Fibroblast of peridontal ligament (primary cell): ENCODE data around the gene A2M.

ENCODE experiments used
- DNase-seq: peaks from one replicate; pipeline ENCODE4 v3.0.0-alpha.2; 2010; ENCODE audit errors: extremely low read depth

Gene A2M

DNA sequence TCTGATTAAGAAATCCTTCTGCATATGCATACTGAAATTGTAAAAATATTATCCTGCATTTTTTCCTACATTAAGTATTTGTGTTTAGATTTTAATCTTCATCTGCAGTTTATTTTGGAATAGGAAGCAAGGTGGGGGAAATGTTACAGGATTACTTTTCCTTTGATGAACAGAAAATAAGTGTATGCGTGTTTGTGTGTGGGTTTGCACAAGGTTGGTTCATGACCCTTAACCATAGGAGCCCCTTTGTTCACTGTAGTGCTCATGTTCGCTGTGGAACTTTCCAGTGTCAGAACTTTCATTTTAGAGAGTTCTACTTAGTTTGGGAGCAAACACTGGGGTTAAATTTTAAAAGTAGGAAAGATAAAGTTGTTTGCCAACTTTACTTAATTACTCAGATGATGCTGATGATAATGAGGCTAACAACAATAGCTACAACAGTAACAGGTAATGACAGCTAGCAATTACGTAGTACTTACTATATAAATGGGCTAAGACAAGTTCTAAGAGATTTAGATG lies 6.4 kb upstream of the A2M start:
- DNase-seq: no peak

- no peak for DNase-seq
Measured at GRCh38 chr12:9120487-9121184, 4.9 kb upstream of the A2M start.

GRCh38 chr12:9118158-9118557 lies 2.4 kb upstream of the A2M start:
- DNase-seq: no peak

DNA sequence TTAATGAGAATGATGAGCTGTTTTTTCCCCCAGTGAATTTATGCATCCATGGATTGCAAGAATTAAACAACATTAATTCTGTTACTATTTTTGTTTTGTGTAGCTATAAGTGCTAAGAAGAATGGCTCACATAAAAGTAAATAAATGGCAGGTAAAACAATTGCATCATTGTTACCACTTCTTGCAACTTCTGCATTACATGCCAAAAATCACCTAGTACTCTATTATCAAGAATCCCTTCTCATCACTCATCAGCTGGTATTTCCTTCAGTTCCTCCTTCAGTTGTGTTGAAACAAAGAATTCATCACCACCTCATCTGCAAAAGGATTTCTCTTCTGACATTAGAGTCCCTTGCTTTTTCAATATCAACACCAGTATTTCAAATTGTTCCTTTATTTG lies 773 bp downstream of the A2M start:
- no peak for DNase-seq

- DNase-seq: no peak
Measured at GRCh38 chr12:9113987-9114309, 1.8 kb downstream of the A2M start.

DNA sequence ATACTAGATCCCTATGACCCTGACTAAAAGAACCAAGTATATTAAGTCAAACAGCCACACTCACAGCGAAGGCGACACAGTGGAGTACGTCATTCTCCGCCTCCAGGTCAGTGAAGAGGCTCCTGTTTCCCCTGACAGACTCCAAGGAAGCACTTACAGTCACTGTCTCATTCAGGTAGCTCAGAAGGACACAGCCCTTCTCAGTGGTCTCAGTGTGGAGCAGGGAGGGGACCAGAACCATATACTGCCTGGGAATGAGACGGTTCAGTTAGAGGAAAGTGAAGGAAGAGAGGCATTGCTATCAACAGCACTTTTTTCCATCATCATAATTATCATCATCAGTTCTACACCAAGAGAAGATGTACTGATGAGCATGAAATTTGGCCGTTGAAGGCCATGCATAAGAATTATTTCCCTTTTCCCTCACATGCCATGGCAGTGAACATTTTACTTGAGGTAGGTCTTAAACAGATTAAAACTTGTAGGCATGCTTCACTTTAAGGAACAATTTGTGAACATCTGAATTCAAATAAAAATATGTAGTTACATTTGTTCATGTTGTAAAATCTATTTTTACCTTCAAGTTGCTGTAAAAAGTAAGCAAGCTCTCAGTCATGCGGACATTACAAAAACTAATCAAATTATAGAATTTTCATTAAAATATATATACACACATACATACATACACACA lies 2.3 kb downstream of the A2M start:
- no peak for DNase-seq

DNA sequence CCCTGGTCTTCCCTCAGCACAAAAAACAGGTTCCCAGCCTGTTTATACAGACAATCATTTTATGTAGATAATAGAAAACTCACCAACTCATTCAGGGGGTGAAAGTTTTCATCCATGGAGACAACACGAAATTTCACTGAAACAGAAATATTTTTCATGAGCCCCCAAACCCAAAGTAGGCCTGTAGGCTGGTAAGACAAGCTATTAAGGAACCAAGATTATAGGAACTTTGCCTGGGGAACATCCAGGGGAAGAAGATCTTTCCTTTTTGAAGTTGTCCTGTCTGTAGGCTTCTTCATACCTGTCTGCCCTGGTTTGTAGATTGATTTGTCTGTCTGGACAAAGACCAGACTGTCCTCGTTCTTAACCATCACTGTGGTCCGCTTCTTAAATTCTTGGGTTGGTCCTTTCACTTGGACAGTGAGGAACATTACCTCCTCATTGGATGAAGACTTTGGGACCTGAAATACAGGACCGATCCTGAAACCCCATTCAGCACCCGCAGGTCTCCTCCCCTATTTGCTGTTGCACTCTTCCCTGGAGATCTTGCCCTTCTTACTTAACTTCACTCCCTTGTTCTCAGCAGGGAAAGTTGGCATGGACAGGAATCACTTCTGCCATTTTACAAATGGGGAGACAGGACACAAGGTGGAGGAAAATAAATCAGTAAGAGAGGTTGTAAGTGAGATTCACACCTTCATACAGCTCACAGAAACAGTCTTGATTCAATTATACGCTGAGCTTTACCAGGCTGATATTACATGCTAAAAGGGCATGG lies 3.5 kb downstream of the A2M start:
- DNase-seq: no peak

- no peak for DNase-seq
Measured at GRCh38 chr12:9111525-9111924, 4.2 kb downstream of the A2M start.

DNA sequence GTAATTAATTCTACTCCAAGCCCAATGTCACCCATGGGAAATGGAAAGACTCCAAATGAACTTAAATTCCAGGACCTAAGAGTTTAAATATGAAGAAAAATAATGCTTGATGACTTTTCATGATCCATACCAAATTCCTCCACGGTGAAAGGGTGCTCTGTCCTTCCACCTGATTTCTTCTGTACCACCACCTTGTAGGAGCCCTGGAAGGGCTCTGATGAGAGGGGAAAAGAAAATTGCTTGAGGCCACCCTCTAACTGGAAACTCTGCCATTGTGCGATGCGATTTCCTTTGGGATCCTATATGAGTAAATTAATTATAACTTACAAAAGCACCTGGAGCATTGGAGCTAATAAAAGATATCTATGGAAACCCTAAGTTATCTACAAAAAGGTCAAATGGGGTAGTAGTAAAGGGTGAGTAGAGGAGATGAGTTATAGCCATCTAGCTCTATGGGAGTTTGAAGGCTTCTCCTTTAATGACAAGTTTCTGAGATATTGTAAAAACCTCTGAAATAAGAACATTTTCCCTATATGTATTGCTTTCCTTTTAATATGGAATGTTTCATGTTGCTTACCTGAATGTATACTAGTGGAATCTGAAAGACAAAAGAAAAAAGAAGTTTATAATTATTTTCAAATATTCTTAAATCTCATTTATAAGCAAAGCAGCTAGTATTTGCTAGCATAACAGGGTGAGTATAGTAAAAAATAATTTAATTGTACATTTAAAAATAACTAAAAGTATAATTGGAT lies 5.8 kb downstream of the A2M start:
- DNase-seq: no peak

GRCh38 chr12:9109213-9109522 lies 6.6 kb downstream of the A2M start:
- DNase-seq: no peak

GRCh38 chr12:9108504-9109212 lies 7.1 kb downstream of the A2M start:
- DNase-seq: no peak

DNA sequence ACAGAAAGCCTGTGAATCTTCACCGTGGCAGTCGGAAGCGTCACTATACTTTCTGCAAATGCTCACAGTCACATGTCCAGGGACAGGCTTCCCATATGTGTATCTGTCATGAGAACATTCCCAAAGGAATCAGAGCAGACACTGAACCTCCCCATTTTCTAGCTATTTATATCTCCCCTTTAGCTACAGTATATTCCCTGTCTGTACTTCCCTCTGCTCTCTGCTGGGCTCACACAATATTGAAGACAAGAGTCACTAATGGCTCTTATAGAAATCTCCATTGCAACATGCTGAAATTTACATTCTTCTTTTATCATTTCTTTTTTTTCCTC lies 8.2 kb downstream of the A2M start:
- no peak for DNase-seq

- no peak for DNase-seq
Measured at GRCh38 chr12:9106610-9107541, 8.8 kb downstream of the A2M start.

DNA sequence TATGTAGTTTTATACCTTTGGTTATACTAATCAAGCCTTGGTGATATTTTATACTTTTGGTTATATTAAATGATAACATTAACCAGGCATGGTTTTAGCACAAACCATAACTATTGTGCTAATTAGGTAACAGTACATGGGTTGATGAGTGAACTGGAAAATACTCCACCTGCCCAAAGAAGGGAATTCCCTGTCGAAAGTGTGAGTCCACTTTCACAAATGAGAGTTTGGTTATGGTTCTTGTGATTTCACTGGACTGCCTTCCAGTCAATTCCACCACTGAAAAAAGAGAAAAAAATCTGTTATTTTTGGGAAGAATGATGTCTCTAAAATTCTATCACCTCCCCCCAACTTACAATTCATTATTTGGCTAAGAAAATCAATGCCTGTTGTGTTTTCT lies 9.7 kb downstream of the A2M start:
- no peak for DNase-seq

- no peak for DNase-seq
Measured at GRCh38 chr12:9104767-9105423, 10.8 kb downstream of the A2M start.

- DNase-seq: no peak
Measured at GRCh38 chr12:9104087-9104486, 11.6 kb downstream of the A2M start.

GRCh38 chr12:9103050-9103849 lies 12.5 kb downstream of the A2M start:
- no peak for DNase-seq

DNA sequence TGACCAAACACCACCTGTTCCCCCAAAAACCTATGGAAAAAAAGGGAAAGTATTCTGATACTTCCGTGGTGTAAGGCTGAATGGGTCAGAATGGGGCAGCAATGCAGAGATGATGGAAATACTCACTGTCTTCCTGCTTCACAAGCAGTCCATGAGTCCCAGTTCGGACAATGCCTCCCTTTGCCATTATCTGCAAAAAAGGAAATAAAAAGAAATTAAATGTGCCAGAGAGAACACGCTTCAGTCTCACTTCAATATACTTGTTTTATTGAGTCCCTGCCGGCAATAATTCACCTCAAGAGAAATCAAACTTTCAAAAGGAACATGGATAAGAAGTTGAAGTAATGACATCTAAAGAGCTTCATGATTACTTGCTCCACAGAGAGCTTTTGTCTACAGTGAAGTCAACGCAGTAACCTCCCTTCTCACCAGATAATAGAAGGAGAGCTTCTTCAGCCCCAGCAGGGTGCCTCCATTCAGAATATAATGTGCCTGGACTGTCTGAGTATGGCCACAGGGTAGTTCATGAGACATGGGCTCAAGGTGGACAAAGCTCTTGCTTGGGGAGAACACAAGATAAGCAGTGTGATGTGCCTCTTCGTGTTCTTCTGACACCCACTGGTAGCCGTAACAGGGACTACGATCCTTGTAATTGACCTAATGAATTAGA lies 14.6 kb downstream of the A2M start:
- DNase-seq: no peak
